OCI-LY3 (cell line): ENCODE data around the gene MIPOL1.

Experiments used
- EZH2phosphoT487 ChIP-seq: fragments of 200-600 bp; shearing (Covaris generic); IDR thresholded peaks from 2 replicates; pipeline ENCODE4 v1.6.1; 2018; ENCODE audit warnings: antibody characterized with exemption, mixed run types, low read depth
- TF ChIP-seq, protein P1 (sequence below): fragments of 200-600, 300-600 bp; sonication (generic); IDR thresholded peaks from 2 replicates; pipeline ENCODE4 v1.5.1; 2014; ENCODE audit warnings: antibody characterized with exemption, low read length, low read depth

DNA sequence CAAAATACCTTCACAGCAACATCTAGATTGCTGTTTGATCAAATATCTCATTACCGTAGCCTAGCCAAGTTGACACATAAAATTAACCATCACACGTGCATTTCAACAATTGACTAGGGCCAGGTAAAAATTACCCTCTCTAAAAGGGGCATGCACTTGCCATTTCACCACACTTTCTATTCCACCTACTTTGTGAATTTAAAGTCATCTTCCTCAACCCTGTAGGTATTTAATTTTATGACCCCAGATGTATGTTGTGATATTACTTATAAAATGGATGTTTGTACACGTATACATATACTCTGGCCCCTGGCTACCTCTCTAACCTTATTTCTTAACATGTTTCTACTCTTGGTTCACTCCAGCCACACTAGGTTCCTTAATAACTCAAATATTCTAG, 237.1 kb downstream of the MIPOL1 start:
- TF ChIP-seq, protein P1, sequence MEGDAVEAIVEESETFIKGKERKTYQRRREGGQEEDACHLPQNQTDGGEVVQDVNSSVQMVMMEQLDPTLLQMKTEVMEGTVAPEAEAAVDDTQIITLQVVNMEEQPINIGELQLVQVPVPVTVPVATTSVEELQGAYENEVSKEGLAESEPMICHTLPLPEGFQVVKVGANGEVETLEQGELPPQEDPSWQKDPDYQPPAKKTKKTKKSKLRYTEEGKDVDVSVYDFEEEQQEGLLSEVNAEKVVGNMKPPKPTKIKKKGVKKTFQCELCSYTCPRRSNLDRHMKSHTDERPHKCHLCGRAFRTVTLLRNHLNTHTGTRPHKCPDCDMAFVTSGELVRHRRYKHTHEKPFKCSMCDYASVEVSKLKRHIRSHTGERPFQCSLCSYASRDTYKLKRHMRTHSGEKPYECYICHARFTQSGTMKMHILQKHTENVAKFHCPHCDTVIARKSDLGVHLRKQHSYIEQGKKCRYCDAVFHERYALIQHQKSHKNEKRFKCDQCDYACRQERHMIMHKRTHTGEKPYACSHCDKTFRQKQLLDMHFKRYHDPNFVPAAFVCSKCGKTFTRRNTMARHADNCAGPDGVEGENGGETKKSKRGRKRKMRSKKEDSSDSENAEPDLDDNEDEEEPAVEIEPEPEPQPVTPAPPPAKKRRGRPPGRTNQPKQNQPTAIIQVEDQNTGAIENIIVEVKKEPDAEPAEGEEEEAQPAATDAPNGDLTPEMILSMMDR, result no peak
- TF ChIP-seq EZH2phosphoT487, result no peak
